Ectodermal cell (in vitro differentiated cells): Measurements from ENCODE around the gene TGOLN2.

Experiments
- H3K27ac ChIP-seq: 2 replicates; pipeline ENCODE4 v1.7.0; 2013; ENCODE audit warnings: mild to moderate bottlenecking, low read depth, low read length; ENCODE audit not compliant: insufficient read depth, poor library complexity, severe bottlenecking
- H3K27me3 ChIP-seq: 2 replicates; pipeline ENCODE4 v1.7.0; 2013; ENCODE audit warnings: mild to moderate bottlenecking, low read length; ENCODE audit not compliant: insufficient read depth, control insufficient read depth, poor library complexity, severe bottlenecking
- H3K36me3 ChIP-seq: one replicate; pipeline ENCODE4 v1.7.0; 2013; ENCODE audit warnings: low read length; ENCODE audit not compliant: control insufficient read depth, insufficient read depth
- H3K4me1 ChIP-seq: one replicate; pipeline ENCODE4 v1.7.0; 2013; ENCODE audit warnings: low read length; ENCODE audit not compliant: control insufficient read depth, insufficient read depth
- H3K4me3 ChIP-seq: 2 replicates; pipeline ENCODE4 v1.7.0; 2013; ENCODE audit warnings: low read depth, low read length, control low read depth; ENCODE audit not compliant: insufficient read depth
- H3K9me3 ChIP-seq: 2 replicates; pipeline ENCODE4 v1.7.0; 2013; ENCODE audit warnings: mild to moderate bottlenecking, low read length, moderate library complexity; ENCODE audit not compliant: control insufficient read depth
- WGBS, 2 experiments: methylation state at CpG; one replicate each; pipeline ENCODE4 v1.1.7; 2013; ENCODE audit warnings: missing lambda C conversion rate in 2 of 2; 5-methylcytosine and 5-hydroxymethylcytosine counted together

Gene TGOLN2

DNA sequence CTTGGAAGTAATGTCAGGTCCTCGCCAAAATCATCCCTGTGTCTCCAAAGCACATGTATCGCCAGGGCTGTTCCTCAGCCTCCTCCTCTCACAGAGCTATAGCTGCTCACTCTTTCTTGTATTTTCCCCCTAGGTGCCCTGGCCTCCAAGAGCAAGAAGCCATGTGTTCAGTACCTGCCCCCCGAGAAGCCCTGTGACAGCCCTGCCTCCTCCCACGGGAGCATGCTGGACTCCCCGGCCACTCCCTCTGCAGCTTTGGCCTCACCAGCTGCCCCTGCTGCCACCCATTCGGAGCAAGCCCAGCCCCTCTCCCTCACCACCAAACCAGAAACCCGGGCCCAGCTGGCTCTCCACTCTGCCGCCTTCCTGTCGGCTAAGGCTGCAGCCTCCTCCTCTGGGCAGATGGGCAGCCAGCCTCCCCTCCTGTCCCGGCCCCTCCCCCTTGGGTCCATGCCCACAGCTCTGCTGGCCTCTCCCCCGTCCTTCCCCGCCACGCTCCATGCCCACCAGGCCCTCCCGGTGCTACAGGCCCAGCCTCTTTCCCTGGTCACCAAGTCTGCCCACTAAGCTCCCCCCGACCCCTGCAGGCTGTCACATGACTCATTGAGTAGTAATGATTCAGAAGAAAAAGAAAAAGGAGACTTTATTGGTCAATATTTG is 18.8 kb downstream of the TGOLN2 start:
- H3K27me3 ChIP-seq = no peaks in the 10 kb centered on the region
- H3K9me3 ChIP-seq = no peaks in the 10 kb centered on the region
- H3K27ac ChIP-seq = peak overlapping the region; percentile 26
- no peak overlapping the region for H3K4me3 ChIP-seq
- 78 to 80% methylated on average over 15 of the region's 15 CpGs for WGBS, 2 experiments
- H3K36me3 ChIP-seq = no peaks in the 10 kb centered on the region
- H3K4me1 ChIP-seq = peaks cover 9% of the 10 kb centered on the region

DNA sequence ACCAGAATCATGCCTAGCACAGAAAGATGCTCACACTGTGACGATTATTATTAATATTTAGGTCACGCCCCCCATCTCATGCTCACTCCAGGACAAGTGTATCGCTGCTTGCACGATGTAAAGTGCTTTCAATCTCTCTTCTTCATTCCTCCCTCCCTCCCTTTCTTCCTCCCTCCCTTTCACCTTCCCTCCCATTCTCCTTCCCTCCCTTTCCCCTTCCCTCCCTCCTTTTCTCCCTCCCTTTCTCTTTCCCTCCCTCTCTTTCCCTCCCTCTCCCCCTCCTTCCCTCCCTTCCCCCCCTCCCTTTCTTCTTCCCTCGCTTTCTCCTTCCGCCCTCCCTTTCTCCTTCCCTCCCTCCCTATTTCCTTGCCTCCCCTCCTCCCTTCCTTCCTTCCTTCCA is 19.6 kb downstream of the TGOLN2 start:
- Histone ChIP-seq H3K4me3 (no peak overlapping the region), H3K4me1 (peaks cover 9% of the 10 kb centered on the region), H3K9me3 (no peaks in the 10 kb centered on the region), H3K36me3 (no peaks in the 10 kb centered on the region), H3K27ac (no peak overlapping the region), H3K27me3 (no peaks in the 10 kb centered on the region)
- 90 to 97% methylated on average over 6 of the region's 6 CpGs for WGBS, 2 experiments

DNA sequence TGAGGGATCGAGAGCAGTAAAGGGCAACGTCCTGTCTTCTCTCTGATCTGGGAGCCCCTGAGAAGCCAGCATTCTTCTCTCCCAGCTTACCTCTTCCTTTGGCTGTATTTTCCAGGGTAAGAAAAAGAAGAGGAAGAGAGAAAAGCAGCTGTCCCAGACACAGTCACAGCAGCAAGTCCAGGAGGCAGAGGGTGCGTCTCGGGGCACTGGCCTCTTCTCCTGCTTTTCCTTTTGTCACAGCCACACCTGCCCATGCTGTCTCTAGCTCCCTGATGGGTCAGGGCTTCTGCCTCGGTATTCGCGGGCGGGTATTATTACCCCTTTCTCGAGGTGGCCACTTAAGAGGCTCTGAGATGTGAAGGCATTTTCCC is 20.3 kb downstream of the TGOLN2 start:
- no peaks in the 10 kb centered on the region for H3K9me3 ChIP-seq
- no peaks in the 10 kb centered on the region for H3K36me3 ChIP-seq
- H3K27me3 ChIP-seq = no peaks in the 10 kb centered on the region
- no peak overlapping the region for H3K4me3 ChIP-seq
- peaks cover 9% of the 10 kb centered on the region for H3K4me1 ChIP-seq
- no peak overlapping the region for H3K27ac ChIP-seq
- 84 to 92% methylated on average over 9 of the region's 9 CpGs for WGBS, 2 experiments

DNA sequence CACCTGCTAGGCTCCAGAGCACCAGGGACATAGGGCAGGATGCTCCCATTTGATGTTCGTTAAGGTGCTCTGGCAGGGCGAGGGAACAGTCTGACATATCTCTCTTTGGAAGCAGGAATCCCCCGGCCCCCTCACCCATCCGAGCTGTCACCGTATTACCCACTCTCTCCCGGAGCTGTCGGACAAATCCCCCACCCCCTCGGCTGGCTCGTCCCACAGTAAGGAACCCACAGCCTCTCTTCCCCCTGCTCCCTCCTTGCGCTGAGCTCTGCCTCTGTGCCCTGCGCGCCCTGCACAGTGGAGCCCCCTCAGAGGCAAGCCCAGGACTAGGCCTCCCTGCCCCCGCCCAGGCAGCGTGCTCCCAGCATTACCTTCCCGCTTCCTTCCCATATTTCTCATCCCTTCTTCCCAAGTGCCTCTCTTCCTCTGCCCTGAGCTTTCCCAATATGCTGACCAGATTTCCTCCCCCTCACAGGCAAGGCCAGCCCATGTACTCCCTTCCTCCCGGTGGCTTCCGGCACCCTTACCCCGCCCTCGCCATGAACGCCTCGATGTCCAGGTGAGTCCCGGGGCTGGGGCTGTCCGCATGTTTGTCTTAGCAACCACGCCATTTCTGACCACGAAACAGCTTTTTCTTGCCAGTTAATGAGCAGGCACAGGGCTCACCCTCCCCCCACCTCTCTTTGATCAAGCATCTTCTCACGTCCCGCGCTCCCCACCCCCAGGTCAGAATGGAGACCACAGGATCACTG is 23.8 kb downstream of the TGOLN2 start:
- 94% methylated on average over 28 of the region's 28 CpGs for WGBS, 2 experiments
- H3K4me1 ChIP-seq = peaks cover 6% of the 10 kb centered on the region
- no peak overlapping the region for H3K4me3 ChIP-seq
- H3K36me3 ChIP-seq = no peaks in the 10 kb centered on the region
- no peak overlapping the region for H3K27ac ChIP-seq
- H3K27me3 ChIP-seq = no peaks in the 10 kb centered on the region
- H3K9me3 ChIP-seq = no peaks in the 10 kb centered on the region

GRCh38 chr2:85302121-85302520 is 25.7 kb downstream of the TGOLN2 start:
- Histone ChIP-seq H3K4me1 (no peaks in the 10 kb centered on the region), H3K9me3 (no peaks in the 10 kb centered on the region), H3K27ac (no peak overlapping the region), H3K36me3 (no peaks in the 10 kb centered on the region), H3K4me3 (no peak overlapping the region), H3K27me3 (no peaks in the 10 kb centered on the region)
- WGBS, 2 experiments = 95% methylated on average over 6 of the region's 6 CpGs

DNA sequence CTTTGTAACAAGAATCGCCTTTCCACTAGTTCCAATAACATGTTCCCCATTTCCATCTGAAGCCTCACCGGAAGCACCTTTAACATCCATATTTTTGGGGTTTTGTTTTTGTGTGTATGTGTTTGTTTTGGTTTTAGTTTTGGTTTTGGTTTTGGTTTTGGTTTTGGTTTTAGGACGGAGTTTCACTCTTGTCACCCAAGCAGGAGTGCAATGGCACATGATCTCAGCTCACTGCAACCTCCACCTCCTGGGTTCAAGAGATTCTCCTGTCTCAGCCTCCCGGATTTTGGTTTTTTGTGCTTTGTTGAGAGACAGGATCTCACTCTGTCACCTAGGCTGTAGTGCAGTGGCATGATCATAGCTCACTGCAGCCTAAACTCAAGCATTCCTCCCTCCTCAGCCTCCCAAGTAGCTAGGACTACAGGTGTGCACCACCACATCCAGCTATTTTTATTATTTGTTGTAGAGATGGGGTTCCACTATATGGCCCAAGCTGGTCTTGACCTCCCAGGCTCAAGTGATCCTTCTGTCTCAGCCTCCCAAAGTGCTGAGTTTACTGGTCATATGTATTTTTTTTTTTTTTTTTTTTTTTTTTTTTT is 36.3 kb downstream of the TGOLN2 start:
- Histone ChIP-seq H3K4me1 (no peaks in the 10 kb centered on the region), H3K4me3 (no peak overlapping the region), H3K27me3 (no peaks in the 10 kb centered on the region), H3K27ac (no peak overlapping the region), H3K9me3 (no peaks in the 10 kb centered on the region), H3K36me3 (no peaks in the 10 kb centered on the region)
- WGBS, 2 experiments = 94 to 95% methylated on average over 3 of the region's 4 CpGs

GRCh38 chr2:85288244-85288725 is 39.5 kb downstream of the TGOLN2 start:
- H3K27me3 ChIP-seq = no peaks in the 10 kb centered on the region
- H3K4me3 ChIP-seq = no peak overlapping the region
- no peaks in the 10 kb centered on the region for H3K4me1 ChIP-seq
- no peaks in the 10 kb centered on the region for H3K36me3 ChIP-seq
- no peak overlapping the region for H3K27ac ChIP-seq
- no peaks in the 10 kb centered on the region for H3K9me3 ChIP-seq
- 74 to 77% methylated on average over 10 of the region's 10 CpGs for WGBS, 2 experiments

- Histone ChIP-seq H3K9me3 (no peaks in the 10 kb centered on the region), H3K27me3 (no peaks in the 10 kb centered on the region), H3K36me3 (no peaks in the 10 kb centered on the region), H3K4me3 (no peak overlapping the region), H3K27ac (no peak overlapping the region), H3K4me1 (no peaks in the 10 kb centered on the region)
- WGBS, 2 experiments = 92 to 100% methylated on average over 2 to 5 of the region's 7 CpGs
Measured at GRCh38 chr2:85287721-85288120, 40.1 kb downstream of the TGOLN2 start.

DNA sequence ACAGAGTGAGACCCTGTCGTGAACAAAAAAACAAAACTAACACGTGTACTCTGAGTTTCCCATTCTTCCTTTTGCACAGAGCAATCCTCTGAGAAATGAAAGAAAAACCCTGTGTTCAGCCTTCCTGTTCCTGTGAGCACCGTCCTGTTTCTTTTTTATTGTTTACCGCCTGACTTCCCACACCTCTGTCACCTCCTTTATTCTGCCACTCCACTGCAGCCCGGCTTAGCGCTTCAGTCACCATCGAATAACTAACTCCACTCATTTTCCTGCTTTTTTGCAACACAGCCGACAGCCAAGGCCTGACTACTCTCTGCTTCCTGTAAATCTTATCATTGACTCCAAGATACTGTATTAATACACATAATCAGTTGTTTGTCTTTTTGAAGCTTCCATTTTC is 40.9 kb downstream of the TGOLN2 start:
- WGBS, 2 experiments = 94 to 95% methylated on average over 8 of the region's 8 CpGs
- H3K36me3 ChIP-seq = no peaks in the 10 kb centered on the region
- no peak overlapping the region for H3K27ac ChIP-seq

GRCh38 chr2:85283641-85284040 is 44.1 kb downstream of the TGOLN2 start:
- Histone ChIP-seq H3K36me3 (no peaks in the 10 kb centered on the region), H3K4me3 (no peak overlapping the region), H3K27ac (no peak overlapping the region), H3K27me3 (no peaks in the 10 kb centered on the region), H3K9me3 (no peaks in the 10 kb centered on the region), H3K4me1 (no peaks in the 10 kb centered on the region)
- 86 to 90% methylated on average over 8 of the region's 8 CpGs for WGBS, 2 experiments

More for the DNA sequence above, 40.9 kb downstream of the TGOLN2 start:
- H3K4me1 ChIP-seq = no peaks in the 10 kb centered on the region
- no peaks in the 10 kb centered on the region for H3K27me3 ChIP-seq
- no peak overlapping the region for H3K4me3 ChIP-seq
- H3K9me3 ChIP-seq = no peaks in the 10 kb centered on the region
